HG02943 (cell line): ENCODE data around the gene MAPK8IP3.
"Not testable (repeated sequence)": the region's sequence is repeated elsewhere in the genome, so short reads cannot be mapped to it uniquely, and the experiment has no call there.

Experiments
- ATAC-seq: cut with Tn5 transposase; IDR thresholded peaks from one replicate; pipeline ENCODE4 v1.9.1; 2021; ENCODE audit warnings: mild to moderate bottlenecking, low read depth, moderate library complexity; ENCODE audit not compliant: unreplicated experiment

The MAPK8IP3 gene

DNA sequence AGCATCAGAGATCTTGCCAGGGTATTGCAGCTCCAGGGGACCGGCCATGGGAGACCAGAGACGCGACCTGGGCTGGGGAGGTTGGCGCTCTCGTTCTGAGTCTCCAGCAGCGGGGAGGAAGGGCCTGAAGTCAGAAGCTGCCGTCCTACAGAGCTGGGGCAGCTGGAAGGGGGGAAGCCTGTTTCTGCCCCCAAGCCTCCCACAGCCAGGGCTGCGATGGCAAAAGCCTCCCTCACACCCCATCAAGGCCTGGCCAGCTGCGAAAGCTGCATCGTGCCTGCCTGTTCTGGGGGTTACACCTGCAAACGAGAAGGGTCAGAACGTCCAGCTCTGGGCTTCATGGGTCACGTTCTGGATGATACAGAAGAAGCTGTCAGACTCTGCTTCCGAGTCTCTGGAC lies 26.1 kb downstream of the MAPK8IP3 start:
- ATAC-seq: no peak

DNA sequence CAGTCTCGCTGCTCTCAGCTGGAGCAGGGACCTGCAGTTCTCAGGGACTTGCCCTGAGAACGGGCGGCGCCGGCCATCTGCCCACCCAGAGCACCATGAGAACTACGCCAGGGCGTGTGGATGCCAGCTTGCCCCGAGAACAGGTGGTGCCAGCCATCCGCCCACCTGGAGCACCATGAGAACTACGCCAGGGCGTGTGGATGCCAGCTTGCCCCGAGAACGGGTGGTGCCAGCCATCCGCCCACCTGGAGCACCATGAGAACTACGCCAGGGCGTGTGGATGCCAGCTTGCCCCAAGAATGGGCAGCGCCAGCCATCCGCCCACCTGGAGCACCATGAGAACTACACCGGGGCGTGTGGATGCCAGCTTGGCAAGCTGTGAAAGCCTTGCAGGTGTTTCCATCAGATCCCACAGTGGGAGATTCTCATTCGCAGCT lies 26.6 kb downstream of the MAPK8IP3 start:
- ATAC-seq: not testable (repeated sequence)

DNA sequence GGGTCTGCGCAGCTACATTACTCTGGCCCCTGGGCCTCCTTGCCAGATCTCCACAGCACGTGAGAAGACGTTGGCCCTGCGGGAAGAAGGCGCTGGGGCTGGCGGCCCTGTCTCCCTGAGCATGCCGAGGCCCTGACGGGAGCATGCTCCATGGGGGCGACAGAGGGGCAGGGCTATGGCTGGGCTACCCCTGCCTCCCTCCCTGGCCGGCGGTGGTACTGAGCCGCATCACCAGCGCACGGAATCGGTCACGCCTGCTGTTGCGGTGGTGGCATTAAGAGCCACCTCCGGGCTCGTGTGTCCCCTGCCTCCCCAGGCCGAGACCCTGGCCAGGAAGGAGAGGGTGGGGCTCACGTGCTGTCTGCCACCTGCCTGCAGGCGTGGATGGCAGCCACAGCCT lies 28.1 kb downstream of the MAPK8IP3 start:
- ATAC-seq: no peak

DNA sequence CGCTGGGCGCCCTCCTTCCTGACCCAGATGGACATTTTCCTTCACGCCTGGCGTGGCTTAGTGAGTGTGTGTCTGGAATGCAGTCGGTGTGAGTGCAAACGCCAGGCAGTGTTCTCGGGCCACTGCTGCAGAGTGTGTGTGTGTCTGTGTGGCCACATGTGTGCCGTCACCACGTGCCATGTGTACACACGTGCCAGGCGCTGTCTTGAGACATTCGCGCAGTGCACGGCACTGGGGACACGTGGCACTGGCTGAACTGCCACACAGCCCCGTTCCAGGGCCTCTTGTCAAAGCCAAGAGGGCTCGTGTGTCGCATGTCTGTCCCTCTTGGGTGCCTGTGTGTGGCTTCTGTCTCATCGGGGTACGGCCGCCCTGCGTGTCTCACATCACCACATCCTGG lies 28.8 kb downstream of the MAPK8IP3 start:
- no peak for ATAC-seq

DNA sequence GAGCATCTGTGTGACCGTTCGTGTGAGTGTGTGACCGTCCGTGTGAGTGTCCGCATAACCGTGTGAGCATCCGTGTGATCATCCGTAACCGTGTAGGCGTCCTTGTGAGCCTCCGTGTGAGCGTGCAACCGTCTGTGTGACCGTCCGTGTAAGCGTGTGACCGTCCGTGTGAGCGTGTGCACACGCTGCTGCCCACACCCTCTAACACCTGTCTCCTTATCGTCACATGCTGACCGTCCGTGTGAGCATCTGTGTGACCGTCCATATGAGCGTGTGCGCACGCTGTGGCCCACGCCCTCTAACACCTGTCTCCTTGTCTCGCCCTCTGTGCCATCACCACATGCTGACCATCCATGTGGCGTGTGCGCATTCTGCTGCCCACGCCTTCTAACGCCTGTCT lies 34.2 kb downstream of the MAPK8IP3 start:
- no peak for ATAC-seq

DNA sequence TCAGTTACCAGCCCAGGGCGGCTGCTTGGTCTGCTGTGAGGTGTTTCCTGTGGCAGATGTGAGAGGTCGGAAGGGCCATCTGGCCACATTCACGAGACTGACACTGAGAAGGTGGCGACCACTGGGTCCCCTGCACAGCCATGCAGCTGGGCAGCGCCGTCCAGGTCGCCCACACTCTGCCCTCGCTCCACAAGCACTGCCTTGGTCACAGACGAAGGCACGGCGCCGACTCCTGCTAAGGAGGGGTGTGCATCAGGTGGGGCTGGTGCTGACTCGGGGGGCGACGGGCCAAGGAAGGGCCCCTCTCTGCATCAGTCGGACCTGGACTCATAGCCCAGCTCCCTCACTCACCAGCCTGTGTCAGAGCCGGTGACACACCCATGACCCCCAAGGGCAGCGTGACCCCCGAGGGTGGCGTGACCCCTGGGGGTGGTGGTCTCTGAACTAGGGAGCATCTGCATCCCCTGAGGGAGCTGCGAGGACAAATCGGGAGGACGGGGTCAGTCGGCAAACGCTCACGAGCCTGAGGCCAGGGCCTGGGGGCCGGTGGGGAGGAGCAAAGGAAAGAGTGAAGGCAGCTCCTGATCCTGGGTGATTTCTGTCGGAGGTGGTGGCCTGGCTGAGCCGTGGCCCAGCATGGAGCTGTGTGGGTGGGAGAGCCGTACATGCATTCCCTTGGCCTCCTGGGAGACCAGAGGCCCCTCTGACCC lies 34.9 kb downstream of the MAPK8IP3 start:
- ATAC-seq: no peak

DNA sequence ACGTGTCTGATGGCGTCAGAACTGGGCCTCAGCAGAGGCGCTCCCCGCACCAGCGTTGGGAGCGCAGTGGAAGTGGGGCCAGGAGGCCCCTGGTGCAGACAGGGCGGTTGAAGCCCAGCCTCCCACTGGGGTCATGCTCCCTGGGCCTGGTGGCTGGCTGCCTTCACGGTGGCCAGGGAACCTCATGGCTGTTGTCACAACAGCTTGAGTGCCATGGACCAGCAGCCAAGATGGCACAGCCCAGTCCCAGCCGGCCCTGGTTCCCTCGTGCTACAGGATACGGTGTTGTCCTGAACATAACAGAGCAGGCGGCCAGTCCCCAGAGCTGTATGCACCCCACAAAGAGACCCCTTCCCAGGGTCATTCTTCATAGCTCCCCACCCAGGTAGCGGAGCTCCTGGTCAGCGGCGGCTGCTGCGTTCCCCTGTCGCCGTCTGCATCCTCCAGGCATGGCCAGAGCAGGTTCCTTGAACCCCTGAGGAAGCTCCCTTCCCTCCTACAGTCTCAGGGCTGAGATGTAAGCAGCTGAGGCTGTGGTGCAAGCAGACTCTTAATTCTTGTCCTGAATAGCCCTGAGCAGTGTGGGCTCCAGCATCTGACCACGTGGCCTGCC lies 35.7 kb downstream of the MAPK8IP3 start:
- no peak for ATAC-seq

DNA sequence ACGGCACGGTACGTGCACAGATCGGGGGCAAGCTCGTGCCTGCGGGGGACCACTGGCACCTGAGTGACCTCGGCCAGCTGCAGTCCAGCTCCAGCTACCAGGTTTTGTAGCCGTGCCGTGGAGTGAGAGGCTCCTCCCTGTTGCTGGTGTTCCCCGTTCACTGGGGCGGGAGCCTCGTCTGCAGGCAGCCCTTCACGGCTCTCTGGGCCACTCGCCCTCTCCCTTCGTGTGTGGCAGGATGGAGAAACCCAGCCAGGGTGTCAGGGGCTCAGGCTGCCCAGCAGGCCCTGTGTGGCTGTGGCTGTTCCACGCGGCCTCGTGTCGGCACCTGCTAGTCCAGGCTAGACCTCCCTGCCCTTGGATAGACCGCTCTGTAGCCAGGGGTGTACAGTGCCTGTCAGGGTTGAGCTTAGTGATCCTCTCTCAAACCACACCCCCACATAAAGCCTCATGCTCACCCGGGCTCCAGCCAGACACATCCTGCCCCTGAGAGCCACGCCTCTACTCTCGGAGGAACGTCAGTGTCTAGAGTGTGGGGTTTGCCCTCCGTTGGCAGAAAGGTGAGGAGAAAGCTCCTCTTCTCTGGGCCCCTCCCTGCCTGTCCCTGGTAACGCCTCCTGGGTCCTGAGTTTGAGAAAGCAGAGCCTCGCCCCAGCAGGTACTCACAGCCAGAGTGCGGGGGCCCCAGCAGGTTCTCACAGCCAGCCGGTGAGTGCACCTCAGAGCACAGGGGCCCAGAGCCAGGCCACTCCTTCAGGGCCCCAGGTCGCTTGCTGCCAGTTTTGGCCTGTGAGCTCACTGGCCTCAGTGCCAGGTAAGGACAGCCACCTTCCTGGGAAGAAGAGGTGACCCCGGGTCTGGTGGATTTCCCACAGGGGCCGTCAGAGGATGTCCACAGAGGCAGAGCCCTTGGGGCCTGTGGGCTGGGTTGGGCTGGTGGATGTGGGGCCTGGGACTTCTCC lies 37.7 kb downstream of the MAPK8IP3 start:
- no peak for ATAC-seq

DNA sequence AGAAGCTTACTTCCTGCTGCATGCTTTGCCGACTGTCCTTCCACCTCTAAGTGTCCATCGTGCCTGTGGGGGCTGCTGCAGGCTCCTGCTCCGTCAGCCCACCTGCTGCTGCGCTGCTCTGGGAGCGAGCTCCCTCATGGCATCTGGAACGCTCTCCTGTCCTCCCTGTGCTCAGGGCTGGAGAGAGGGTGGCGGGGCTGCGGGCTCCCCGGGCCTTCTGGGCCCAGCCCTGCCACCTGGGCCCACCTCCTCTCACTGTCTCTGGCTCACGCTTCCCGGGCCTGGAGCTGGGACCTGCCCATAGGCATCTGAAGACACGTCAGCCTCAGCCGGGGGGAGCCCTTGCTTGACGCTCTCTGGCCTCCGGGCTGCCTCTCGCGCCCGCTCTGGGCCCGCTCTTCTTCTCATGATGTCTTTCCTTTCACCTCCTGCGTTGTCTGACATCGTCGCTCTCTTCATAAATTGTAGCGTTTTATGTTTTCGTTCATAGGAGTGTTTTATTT lies 38.4 kb downstream of the MAPK8IP3 start:
- no peak for ATAC-seq

DNA sequence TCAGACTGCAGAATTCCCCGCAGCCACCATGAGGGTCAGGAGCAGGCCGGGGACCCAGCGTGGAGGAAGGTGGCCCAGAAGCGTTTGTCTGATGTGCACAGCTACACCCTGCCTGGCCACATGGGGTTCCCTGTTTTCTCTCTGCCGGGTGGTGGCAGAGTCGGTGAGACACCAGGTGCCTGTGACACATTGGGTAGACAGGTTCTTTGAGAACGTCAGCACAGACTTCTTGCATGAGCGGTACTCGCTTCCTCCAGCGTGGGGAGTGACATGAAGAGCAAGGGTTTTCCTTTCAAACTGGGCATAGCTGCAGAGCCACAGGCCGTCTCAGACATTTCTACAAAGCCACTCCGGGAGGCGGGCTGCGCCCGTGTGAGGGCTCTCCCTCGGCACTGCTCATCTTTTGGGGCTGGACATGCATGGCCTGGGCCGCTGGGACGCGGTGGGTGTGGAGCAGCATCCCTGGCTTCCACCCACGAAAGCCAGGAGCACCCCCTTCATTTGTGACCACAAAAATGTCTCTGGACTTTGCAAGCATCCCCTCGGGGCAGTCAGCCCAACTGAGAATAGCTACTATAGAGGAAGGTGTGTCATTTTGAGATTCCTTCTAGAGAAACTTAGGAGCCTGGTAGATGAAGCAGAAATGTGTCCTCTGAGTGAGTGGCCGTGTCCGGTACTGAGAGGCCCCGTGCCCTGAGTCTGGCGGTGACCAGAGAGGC lies 39.3 kb downstream of the MAPK8IP3 start:
- no peak for ATAC-seq

DNA sequence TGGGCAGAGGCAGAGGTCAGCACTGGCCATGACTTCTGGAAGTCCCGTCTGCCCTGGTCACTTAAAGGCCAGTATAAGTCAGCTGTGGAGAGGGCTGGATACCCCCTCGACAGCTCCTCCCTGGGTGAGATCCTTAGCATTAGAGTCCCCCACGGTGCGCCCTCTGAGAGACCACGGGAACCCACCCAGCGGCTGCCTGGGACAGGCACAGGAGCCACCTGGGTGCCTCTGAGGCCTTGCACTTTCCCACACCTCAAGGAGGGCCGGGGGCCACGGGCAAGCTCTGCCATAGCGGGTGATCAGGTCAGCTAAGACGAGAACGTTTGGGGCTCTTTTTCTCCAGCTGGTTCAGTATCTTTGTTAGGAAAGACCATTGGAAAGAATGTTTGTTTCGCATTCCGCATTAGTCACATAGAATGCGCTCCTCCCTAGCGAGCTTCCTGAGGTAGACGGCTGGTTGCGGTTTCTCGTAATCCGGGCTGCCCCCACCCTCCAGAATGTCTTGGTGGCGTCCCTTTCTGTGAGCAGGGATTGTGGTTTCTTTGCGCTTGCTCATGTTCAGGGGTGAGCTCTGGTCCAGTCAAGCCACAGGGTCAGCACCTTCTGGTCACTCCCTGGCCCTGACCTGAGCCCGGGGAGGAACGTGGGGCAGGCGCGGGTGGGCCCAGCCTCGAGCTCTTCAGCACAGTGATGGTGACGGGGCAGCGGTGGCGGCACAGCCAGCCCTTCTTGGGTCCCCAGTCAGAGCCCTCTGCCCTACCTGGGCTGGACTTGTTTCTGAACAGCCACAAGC lies 40.1 kb downstream of the MAPK8IP3 start:
- ATAC-seq: no peak

DNA sequence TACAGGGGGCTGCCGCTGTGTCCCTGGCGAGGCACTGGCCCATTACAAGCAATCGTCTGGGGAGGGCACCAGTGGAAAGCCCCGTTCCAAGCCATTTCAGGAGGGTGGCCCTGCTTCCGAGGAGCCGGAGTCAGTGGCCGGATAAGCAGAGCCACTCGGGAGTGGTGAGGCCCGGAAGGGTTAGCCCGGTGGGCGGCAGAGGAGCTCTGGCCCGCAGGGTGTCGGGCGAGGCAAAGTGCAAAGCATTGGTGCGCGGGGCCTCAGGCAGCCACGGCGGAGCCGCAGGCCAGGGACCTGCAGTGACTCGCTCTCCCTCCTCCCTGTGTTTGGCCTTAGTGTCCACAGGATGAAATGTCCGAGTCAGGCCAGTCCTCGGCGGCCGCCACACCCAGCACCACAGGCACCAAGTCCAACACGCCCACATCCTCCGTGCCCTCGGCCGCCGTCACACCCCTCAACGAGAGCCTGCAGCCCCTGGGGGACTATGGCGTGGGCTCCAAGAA lies 40.7 kb downstream of the MAPK8IP3 start:
- no peak for ATAC-seq

DNA sequence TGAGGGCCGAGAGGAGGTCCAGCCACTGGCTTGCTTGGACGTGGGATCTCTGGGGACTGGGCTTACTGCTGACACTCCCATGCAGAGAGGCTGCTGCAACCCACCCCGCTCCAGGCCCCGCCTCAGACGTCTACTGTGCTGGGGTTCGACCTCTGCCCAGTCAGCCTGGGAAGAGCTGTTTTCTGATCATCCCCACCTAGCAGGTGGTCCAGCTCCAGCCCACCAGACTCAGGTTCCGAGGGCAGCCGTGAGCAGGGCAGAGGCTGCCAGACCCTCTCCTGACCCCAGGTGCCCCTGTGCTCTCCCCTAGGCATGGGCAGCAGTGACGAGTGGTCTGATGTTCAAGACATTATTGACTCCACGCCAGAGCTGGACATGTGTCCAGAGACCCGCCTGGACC lies 41.9 kb downstream of the MAPK8IP3 start:
- no peak for ATAC-seq

DNA sequence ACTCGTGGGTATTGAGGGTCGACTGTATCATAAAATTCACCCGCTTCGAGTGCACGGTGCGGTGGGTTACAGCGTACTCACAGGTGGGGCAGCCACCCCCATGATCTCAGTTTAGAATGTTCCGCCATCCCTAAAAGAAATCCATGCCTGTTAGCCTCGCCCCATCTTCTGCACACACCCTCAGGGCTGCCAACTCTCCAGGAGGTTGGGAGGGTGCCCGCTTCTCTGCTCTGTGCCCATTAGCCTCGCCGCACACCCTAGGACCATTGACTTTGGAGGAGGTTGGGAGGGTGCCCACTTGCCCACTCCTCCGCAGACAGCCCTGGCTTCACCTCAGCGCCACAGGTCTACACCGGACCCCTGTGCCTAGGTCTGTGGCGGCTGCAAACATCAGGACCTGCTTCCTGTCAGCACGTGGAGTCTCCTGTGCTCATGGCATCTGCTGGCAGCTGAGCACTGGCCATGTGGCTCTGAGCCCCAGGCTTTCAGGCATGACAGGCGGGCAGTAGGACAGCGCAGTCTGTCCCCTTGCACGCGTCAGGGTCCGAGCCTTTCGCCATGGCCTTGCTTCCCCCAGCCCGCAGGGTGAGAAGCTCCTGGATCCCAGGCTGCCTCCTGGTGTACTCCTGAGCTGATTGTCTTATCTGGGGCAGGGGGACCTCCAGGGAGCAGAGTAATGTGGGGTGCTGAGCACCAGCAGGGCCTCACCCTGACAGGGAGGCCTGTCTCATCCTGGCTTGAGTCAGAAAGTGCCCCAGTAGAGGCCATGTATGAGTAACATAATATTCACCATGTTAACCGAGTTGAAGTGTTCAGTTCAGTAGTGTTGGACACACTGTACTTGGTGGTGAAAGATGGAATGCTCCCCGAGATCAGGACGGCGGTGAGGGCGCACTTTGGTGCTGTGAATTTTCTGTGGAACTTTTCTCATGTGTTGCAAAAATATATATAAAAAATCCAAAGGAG lies 43.4 kb downstream of the MAPK8IP3 start:
- no peak for ATAC-seq

DNA sequence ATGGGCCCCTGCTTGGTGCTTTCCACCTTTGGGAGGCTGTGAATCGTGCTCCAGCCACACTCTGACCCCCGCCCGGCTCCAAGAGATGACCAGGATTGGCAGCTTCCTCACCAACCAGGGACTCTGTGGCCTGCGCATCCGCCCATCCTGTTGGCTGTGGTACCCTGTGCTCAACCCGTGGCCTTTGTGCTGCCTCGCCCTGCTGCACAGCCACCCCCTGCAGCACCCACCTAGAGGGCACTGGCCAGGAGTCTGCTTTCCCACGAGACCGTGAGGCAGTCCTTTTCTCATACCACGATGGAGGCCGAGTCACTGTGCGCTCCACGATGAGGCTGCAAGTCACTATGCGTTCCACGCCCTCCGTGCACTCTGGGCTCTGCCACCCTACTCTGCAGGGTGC lies 46.0 kb downstream of the MAPK8IP3 start:
- ATAC-seq: no peak

DNA sequence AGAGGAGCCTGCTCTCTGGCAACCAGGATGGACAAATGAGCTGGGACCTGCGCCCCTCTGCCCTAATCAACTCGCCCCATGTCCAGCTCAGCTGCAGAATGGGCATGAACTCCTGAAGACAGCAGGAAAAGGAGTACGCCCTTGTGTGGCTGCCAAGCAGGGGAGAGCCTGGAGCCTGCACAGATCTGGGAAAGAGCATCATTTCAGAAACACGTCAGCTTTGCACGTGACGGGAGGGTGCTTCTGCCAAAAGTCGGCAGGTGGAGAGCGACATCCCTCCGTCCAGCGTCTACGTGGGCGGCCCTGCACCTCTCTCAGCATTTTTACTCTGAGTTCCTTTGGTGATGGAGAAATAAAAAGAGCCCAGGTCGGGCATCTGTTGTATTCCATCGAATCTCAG lies 46.9 kb downstream of the MAPK8IP3 start:
- no peak for ATAC-seq

DNA sequence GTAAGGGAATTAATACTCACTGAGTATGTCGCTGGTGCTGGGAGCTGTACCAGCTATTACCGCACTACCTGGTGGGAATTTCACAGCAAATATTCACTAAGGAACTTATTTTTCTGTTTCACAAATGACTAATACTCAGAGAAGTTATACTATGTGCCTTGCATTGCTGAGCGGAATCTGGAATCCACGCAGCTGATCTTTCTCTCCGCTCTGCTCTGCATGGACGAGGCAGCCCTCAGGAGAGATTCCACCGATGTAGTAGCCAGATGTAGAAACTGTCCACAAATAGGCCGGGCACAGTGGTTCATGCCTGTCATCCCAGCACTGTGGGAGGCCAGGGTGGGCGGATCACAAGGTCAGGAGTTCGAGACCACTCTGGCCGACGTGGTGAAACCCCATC lies 48.2 kb downstream of the MAPK8IP3 start:
- no peak for ATAC-seq

DNA sequence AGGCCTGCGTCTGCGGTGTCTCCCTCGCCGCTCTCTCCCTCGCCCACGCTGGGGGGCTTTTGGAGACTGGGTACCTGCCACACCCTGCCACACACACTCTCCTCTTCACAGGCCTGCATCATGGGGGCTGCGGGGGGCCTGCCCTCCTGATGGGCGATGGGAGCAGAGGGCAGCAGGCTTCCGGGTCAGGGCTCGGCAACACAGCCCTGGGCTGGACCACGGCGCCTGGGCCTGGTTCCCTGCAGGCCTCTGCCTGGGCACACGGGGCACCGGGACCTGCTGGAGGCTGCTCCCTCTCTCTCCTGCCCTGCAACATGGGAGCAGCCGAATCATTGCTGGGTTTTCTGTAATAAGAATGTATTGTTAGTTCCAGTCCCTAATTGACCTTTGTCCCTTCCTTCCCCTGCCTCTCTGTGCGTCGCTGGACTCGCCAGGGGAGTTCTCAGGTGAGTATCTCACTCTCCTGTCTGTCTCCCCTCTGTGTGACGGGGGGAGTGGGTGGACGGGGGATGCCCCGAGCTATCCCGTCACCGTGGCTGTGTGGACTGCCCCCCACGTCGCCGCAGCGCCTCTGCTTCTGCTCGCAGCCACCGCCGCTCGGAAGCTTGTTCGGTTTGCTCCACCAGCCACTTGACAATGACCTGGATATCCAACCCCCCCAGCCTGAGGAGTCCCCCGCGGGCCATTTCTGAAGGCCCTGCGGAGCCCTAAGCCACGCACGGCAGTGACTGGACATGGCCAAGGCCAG lies 51.9 kb downstream of the MAPK8IP3 start:
- ATAC-seq: no peak
